ENCODE results near the gene FRMD4A. TPM values are rescaled to one million over a fixed set of nuclear protein-coding genes. Genes with fewer than 3 reads are reported as not detected.

FRMD4A gene
- total and polyA plus RNA-seq, 12 donors, result 9.1 to 29.6 (median 14.6) TPM

DNA sequence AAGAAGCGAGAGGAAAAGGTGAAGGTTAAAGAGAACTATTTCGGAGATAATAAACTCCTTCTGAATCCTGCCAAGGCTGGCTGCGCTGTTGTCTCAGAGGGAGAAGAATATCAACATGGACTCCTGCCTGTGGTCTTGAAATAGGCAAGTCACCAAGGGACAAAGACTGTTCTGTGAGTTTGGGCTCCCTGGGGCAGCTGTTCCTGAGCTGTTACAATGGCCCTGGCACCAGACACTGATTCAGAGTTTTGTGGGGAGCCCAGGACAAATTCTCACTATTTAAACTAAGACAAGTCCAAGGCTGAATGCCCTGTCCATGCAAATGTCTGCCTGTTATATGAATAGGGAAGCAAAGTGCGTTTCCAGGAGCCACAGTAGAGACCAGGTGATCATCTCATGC lies 662.6 kb downstream of the FRMD4A start:
- no peak for DNase-seq
- 51 to 61% (median 60%) methylated on average over 4 of the region's 4 CpGs for WGBS, 4 donors
- peaks cover 0 to 14% of the 10 kb centered on the region in 2 donors for H3K36me3 ChIP-seq (replicated peaks in 1 of 2)
- no peaks in the 10 kb centered on the region for H3K9me3 ChIP-seq (replicated peaks in 1 of 3)
- H3K4me3 ChIP-seq, result no peak overlapping the region
- intact Hi-C loops (cut with DNase I), result no loop called here
- H3K27ac ChIP-seq, result no peak overlapping the region
- TF ChIP-seq CTCF (IDR thresholded peaks at IDR 0.05) (no peak), POLR2A (IDR thresholded peaks at IDR 0.05) (no peak)
- H3K4me1 ChIP-seq (replicated peaks in 1 of 2), result no peaks in the 10 kb centered on the region
- H3K27me3 ChIP-seq, result no peaks in the 10 kb centered on the region

- intact Hi-C loops (cut with DNase I), result no loop called here
- no peak overlapping the region for H3K4me3 ChIP-seq
- H3K27ac ChIP-seq, result no peak overlapping the region
- 90 to 96% (median 94%) methylated on average over 19 to 20 of the region's 20 CpGs for WGBS, 4 donors
- no peaks in the 10 kb centered on the region for H3K27me3 ChIP-seq
- H3K9me3 ChIP-seq (replicated peaks in 1 of 3), result no peaks in the 10 kb centered on the region
- no peaks in the 10 kb centered on the region for H3K4me1 ChIP-seq (replicated peaks in 1 of 2)
- H3K36me3 ChIP-seq (replicated peaks in 1 of 2), result peaks cover 0 to 14% of the 10 kb centered on the region in 2 donors
- TF ChIP-seq POLR2A (IDR thresholded peaks at IDR 0.05), result no peak
- TF ChIP-seq CTCF (IDR thresholded peaks at IDR 0.05), result no peak
- no peak for DNase-seq
Measured at GRCh38 chr10:13665516-13666262, 665.0 kb downstream of the FRMD4A start.

- no peak for DNase-seq
- TF ChIP-seq CTCF (IDR thresholded peaks at IDR 0.05) (no peak), POLR2A (IDR thresholded peaks at IDR 0.05) (no peak)
- H3K9me3 ChIP-seq (replicated peaks in 1 of 3), result no peaks in the 10 kb centered on the region
- 57 to 75% (median 69%) methylated on average over 7 to 8 of the region's 8 CpGs for WGBS, 4 donors
- peaks cover 0 to 10% of the 10 kb centered on the region in 2 donors for H3K4me1 ChIP-seq (replicated peaks in 1 of 2)
- H3K36me3 ChIP-seq (replicated peaks in 1 of 2), result peaks cover 0 to 22% of the 10 kb centered on the region in 2 donors
- no peaks in the 10 kb centered on the region for H3K27me3 ChIP-seq
- H3K27ac ChIP-seq, result no peak overlapping the region
- intact Hi-C loops (cut with DNase I), result loop anchor here in 1 of 2 donors (5.0 kb wide), 1 partner anchor 116 kb away; no protein-coding TSS in a partner anchor
- no peak overlapping the region for H3K4me3 ChIP-seq
Measured at GRCh38 chr10:13661256-13661655, 669.5 kb downstream of the FRMD4A start.

GRCh38 chr10:13660551-13660920 lies 670.2 kb downstream of the FRMD4A start:
- TF ChIP-seq CTCF (IDR thresholded peaks at IDR 0.05) (no peak), POLR2A (IDR thresholded peaks at IDR 0.05) (no peak)
- 59 to 78% (median 64%) methylated on average over 6 to 7 of the region's 7 CpGs for WGBS, 4 donors
- H3K27ac ChIP-seq, result no peak overlapping the region
- DNase-seq, result no peak
- H3K4me1 ChIP-seq (replicated peaks in 1 of 2), result peaks cover 0 to 10% of the 10 kb centered on the region in 2 donors
- no peaks in the 10 kb centered on the region for H3K27me3 ChIP-seq
- no peak overlapping the region for H3K4me3 ChIP-seq
- H3K9me3 ChIP-seq (replicated peaks in 1 of 3), result no peaks in the 10 kb centered on the region
- H3K36me3 ChIP-seq (replicated peaks in 1 of 2), result peaks cover 0 to 19% of the 10 kb centered on the region in 2 donors
- intact Hi-C loops (cut with DNase I), result loop anchor here in 1 of 2 donors (5.0 kb wide), 1 partner anchor 117 kb away; no protein-coding TSS in a partner anchor
